ENCODE data around the gene FAM210B.

GRCh38 chr20:56391037-56391436, 32.3 kb downstream of the FAM210B start:
- TF ChIP-seq, protein P1, sequence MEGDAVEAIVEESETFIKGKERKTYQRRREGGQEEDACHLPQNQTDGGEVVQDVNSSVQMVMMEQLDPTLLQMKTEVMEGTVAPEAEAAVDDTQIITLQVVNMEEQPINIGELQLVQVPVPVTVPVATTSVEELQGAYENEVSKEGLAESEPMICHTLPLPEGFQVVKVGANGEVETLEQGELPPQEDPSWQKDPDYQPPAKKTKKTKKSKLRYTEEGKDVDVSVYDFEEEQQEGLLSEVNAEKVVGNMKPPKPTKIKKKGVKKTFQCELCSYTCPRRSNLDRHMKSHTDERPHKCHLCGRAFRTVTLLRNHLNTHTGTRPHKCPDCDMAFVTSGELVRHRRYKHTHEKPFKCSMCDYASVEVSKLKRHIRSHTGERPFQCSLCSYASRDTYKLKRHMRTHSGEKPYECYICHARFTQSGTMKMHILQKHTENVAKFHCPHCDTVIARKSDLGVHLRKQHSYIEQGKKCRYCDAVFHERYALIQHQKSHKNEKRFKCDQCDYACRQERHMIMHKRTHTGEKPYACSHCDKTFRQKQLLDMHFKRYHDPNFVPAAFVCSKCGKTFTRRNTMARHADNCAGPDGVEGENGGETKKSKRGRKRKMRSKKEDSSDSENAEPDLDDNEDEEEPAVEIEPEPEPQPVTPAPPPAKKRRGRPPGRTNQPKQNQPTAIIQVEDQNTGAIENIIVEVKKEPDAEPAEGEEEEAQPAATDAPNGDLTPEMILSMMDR (IDR thresholded peaks at IDR 0.05 in 8 of 11, conservative IDR thresholded peaks at IDR 0.05 in 3 of 11), result no peak
- TF ChIP-seq POLR2A (IDR thresholded peaks at IDR 0.05), result no peak
